Transverse colon (tissue), 3 donors: ENCODE measurements around the gene KIF5A.

Source experiments
- CTCF ChIP-seq, 5 experiments: fragments of 200-600 bp in 3 of 5; fragments of 450-650 bp in 2 of 5; sonication (generic) in 3 of 5; IDR thresholded peaks; 1 replicate in 2 of 5; 2 replicates in 3 of 5; pipeline ENCODE4 v1.5.1; 2016 to 2017; ENCODE audit warnings: antibody characterized with exemption in 5 of 5, inconsistent platforms in 3 of 5, mild to moderate bottlenecking in 2 of 5, moderate library complexity in 1 of 5
- POLR2A ChIP-seq: fragments of 450-650 bp; IDR thresholded peaks from one replicate; pipeline ENCODE4 v1.6.1; 2016; ENCODE audit warnings: antibody characterized with exemption, mild to moderate bottlenecking, moderate library complexity

DNA sequence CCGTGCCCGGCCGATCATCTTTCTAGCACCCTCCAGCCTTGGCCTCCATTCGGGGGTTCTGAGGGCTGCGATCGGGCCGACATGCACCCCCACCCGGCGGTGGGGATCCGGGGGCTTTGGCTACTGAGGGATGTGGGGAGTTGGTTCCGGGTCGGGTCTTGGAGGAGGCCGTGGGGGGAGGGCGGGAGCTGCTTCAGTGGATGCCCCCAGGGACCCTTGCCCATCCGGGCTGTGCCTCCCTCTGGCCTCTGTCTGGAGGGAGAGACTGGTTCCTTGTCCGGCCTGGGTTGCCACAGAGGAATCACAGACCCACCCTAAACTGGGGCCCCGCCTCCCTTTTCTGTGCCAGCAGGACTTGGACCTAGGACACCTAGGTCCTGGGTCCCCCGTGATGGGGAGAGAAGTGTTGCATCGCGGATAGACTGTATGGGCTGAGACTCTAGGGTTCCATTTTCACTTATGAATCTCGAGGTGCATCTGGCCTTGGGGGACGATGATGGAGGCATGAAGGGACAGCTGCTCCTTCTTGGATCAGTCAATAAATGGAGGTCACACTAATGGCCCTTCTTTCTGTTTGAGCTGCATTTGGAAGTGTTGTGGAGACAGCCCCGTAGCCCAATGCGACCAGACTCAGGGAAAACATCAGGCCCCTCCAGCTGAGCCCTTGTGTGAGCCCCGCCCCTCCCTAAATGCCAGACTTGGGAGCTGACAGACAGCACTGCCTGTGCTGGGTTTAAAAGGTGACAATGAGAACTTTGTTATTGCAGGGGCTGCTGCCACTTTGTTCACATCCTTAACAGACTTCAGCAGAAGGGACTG, 55.4 kb downstream of the KIF5A start:
- no peak for TF ChIP-seq POLR2A
- no peak for TF ChIP-seq CTCF (IDR thresholded peaks at IDR 0.05)
